VCaP (cell line): ENCODE results near the gene TTYH1.
"Not testable (repeated sequence)": the region's sequence is repeated elsewhere in the genome, so short reads cannot be mapped to it uniquely, and the experiment has no call there.

Experiments
- H3K27ac ChIP-seq: fragments of 450-650 bp; 2 replicates; pipeline ENCODE4 v1.5.1; 2017
- TF ChIP-seq, protein P1 (sequence below): fragments of 450-650 bp; conservative IDR thresholded peaks from 2 replicates; pipeline ENCODE4 v1.5.1; 2017; ENCODE audit warnings: mild to moderate bottlenecking, moderate library complexity

Gene TTYH1

DNA sequence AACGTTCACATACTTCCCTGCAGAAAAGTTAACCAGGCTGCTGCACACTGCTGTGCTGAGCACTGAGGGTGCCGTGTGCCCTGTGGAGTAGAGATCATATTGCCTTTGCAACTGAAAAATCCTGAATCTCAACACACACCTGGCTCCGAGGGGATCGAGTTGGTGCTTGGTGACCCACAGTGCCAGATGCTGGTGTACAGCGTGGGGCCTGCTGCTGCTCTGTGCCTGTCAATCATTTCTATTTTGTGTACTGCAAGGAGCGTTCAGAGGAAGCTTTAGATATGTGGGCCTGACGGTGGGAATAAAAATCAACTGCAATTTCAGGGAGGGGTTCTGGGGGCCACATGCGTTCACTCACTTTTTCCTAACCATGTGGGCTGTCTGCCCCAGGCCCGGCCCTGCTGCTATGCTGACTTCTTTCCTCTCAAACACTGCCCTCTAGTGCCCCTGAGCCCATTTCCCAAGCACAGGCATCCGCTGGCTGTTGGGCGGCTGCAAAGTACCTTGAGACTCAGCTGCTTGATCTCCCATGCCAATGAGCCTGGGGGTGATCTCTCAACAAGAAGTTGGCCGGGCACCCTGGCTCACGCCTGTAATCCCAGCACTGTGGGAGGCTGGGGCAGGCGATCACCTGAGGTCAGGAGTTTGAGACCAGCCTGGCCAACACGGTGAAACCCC is 24.0 kb downstream of the TTYH1 start:
- TF ChIP-seq, protein P1, sequence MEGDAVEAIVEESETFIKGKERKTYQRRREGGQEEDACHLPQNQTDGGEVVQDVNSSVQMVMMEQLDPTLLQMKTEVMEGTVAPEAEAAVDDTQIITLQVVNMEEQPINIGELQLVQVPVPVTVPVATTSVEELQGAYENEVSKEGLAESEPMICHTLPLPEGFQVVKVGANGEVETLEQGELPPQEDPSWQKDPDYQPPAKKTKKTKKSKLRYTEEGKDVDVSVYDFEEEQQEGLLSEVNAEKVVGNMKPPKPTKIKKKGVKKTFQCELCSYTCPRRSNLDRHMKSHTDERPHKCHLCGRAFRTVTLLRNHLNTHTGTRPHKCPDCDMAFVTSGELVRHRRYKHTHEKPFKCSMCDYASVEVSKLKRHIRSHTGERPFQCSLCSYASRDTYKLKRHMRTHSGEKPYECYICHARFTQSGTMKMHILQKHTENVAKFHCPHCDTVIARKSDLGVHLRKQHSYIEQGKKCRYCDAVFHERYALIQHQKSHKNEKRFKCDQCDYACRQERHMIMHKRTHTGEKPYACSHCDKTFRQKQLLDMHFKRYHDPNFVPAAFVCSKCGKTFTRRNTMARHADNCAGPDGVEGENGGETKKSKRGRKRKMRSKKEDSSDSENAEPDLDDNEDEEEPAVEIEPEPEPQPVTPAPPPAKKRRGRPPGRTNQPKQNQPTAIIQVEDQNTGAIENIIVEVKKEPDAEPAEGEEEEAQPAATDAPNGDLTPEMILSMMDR, result peak; percentile 87
- H3K27ac ChIP-seq, result peak overlapping the region; percentile 24

DNA sequence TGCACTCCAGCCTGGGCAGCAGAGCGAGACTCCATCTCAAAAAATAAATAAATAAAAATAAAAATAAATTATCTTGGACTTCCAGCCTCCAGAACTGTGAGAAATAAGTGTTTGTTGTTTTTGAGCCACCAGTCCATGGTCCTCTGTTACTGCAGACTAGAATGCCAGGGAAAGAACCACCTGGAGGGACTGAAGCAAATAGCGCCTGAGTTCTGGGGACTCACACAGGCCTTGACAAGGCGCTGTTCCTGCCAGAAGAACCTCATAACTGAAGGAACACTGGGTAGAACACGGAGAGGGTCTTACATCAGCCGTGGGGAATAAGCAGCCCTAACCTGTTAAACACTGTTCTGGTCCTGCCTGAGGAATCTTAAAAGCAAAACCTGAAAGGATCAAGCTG is 25.4 kb downstream of the TTYH1 start:
- TF ChIP-seq, protein P1, result no peak
- no peak overlapping the region for H3K27ac ChIP-seq

DNA sequence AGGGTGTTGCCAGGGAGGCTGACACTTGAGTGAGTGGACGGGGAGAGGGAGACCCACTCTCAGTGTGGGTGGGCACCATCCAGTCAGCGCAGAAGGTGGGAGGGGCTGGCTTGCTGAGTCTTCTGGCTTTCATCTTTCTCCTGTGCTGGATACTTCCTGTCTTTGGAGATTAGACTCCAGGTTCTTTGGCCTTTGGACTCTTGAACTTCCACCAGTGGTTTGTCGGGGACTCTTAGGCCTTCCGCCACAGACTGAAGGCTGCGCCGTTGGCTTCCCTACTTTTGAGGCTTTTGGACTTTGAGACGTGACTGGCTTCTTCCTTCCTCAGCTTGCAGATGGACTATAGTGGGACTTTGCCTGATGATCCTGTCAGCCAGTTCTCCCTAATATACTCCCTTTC is 29.5 kb downstream of the TTYH1 start:
- no peak overlapping the region for H3K27ac ChIP-seq
- TF ChIP-seq, protein P1, result no peak

DNA sequence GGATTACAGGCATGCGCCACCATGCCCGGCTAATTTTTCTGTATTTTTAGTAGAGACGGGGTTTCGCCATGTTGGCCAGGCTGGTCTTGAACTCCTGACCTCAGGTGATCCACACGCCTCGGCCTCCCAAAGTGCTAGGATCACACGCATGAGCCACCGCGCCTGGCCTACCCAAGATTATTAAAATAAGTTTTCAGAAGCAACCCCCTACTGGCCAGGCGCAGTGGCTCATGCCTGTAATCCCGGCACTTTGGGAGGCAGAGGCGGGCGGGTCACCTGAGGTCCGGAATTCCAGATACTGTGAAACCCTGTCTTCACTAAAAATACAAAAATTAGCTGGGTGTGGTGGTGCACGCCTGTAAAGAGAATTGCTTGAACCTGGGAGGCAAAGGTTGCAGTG is 31.1 kb downstream of the TTYH1 start:
- TF ChIP-seq, protein P1, result peak; percentile 35; the same call in 1 of the 2 replicates
- not testable (repeated sequence) for H3K27ac ChIP-seq

DNA sequence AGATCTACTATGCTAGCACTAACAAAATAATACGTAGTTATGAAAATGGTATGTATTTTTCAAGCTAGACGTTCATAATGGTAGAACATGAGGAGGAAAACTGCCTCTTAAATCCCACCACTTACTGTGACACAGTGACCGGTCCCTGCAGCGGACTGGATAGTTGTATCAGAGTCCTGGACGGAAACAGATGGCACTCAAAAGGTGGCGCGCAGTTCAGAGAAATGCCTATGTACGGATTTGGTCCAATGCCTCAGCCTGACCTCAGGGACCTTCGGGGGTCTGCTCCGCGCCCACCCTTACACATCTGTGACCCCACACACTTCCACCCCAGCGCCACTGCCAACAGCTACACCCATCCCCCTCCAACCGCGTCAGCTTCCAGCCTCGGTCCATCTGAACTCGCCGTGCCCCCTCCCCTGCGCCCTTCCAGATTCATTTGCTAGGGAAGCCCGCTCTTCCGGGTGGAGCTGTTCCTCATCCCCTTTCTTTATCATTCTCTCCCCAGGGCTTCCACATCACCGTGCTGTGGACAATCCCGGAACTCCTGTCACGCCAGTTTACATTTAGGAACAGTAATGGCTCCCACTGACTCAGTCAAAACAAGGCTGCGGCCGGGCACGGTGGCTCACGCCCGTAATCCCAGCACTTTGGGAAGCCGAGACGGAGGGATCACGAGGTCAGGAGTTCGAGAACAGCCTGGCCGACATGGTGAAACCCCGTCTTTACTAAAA is 32.9 kb downstream of the TTYH1 start:
- TF ChIP-seq, protein P1, result no peak
- H3K27ac ChIP-seq, result peak overlapping the region; percentile 96

DNA sequence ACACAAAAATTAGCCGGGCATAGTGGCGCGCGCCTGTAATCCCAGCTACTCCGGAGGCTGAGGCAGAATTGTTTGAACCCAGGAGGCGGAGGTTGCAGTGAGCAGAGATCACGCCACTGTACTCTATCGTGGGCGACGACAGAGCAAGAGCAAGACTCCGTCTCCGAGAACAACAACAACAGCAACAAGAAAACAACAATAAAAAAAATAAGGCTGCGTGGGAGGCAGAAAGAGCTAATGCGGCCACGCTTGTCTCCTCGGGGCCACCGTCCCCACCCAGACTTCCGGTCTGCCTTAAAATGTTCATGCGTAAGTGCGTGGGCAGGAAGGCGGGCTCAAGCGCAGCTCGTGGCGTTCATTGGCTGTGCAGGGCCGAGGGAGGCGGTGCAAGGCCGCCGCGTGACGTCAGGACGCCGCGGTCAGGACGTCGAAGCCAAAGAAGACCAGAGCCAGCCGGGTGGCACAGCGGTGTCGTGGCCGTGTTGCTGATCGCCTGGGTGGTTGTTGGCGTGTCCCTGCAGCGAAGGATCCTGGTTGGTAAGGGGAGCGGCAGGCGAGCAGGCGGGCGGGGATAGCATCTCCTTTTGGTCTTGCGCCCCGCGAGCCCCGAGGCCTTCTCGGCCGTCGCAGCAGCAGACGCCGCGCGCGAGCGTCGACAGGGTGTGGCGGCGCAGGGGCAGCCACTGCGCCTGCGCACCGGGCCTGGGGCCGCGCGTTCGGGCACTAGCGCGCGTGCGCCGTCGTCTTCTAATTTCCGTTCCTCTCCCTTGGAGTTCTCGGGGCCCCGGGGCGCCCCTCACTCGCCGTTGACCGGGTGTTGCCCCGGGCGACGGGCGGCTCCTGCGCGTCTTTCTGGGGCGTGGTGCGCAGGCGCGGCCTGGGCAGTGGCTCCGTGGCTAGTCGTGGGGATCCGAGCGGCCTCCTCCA is 33.8 kb downstream of the TTYH1 start, which contains the start of gene LENG8:
Gene LENG8, plus strand, starts transcription at position 426 of the 927 bp plus-strand sequence. CDS start 2,146 bp downstream, outside the sequence.
- TF ChIP-seq, protein P1, result no peak
- peak within 1 kb of the TSS; percentile 96 for H3K27ac ChIP-seq

DNA sequence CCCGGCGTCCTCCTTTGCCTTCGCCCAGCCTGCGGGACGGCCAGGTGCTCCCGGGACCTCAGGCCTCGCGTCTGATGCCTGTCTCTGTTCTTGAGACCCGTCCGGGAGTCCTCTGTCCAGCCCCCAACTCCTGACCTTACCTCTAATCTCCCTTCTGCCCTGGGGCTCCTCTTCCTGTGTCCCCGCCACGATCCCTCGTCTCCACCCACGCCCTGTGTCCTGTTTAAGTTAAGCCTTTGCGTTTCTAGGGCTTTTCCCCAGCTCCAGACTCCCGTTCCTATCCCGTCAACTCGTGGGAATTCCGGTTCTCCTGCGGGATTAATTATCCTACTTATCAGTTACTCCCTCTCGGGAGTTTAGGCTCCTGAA is 34.4 kb downstream of the TTYH1 start:
- H3K27ac ChIP-seq, result peak overlapping the region; percentile 96
- TF ChIP-seq, protein P1, result no peak
